RWPE1 (cell line): ENCODE results near the gene CNTN4.

ENCODE experiments used
- CTCF ChIA-PET: fragments of 350-600 bp; sonication (Branson Sonifier 250); formaldehyde crosslinking; extraction: SDS; loops from one replicate; lab custom pipeline; 2021; lab: Yijun Ruan, JAX
- POLR2A ChIA-PET: fragments of 400-600 bp; formaldehyde crosslinking; extraction: SDS; loops from one replicate; lab custom pipeline; 2020; ENCODE audit warnings: antibody characterized with exemption; ENCODE audit not compliant: low non-redundant PET; lab: Yijun Ruan, JAX
- DNase-seq: peaks from one replicate; pipeline ENCODE4 v3.0.0; 2012; ENCODE audit warnings: low spot score
- H3K27ac ChIP-seq: fragments of 450-650 bp; 2 replicates; pipeline ENCODE4 v1.5.1; 2017
- TF ChIP-seq, protein P1 (sequence below): fragments of 450-650 bp; conservative IDR thresholded peaks from 2 replicates; pipeline ENCODE4 v1.5.1; 2017; ENCODE audit warnings: low read depth, mild to moderate bottlenecking

The CNTN4 gene

GRCh38 chr3:2106438-2106837, 7.8 kb downstream of the CNTN4 start:
- TF ChIP-seq, protein P1, sequence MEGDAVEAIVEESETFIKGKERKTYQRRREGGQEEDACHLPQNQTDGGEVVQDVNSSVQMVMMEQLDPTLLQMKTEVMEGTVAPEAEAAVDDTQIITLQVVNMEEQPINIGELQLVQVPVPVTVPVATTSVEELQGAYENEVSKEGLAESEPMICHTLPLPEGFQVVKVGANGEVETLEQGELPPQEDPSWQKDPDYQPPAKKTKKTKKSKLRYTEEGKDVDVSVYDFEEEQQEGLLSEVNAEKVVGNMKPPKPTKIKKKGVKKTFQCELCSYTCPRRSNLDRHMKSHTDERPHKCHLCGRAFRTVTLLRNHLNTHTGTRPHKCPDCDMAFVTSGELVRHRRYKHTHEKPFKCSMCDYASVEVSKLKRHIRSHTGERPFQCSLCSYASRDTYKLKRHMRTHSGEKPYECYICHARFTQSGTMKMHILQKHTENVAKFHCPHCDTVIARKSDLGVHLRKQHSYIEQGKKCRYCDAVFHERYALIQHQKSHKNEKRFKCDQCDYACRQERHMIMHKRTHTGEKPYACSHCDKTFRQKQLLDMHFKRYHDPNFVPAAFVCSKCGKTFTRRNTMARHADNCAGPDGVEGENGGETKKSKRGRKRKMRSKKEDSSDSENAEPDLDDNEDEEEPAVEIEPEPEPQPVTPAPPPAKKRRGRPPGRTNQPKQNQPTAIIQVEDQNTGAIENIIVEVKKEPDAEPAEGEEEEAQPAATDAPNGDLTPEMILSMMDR: no peak
- H3K27ac ChIP-seq: no peak overlapping the region
- DNase-seq: no peak
- POLR2A ChIA-PET: no interaction called here
- CTCF ChIA-PET: no interaction called here

GRCh38 chr3:2110597-2111117, 12.0 kb downstream of the CNTN4 start:
- POLR2A ChIA-PET: no interaction called here
- TF ChIP-seq, protein P1: no peak
- DNase-seq: no peak
- H3K27ac ChIP-seq: no peak overlapping the region
- CTCF ChIA-PET: interaction anchor here (0.6 kb wide), 2 partner anchors 30 to 481 kb away, joined by 3 read pairs; no protein-coding TSS in a partner anchor

DNA sequence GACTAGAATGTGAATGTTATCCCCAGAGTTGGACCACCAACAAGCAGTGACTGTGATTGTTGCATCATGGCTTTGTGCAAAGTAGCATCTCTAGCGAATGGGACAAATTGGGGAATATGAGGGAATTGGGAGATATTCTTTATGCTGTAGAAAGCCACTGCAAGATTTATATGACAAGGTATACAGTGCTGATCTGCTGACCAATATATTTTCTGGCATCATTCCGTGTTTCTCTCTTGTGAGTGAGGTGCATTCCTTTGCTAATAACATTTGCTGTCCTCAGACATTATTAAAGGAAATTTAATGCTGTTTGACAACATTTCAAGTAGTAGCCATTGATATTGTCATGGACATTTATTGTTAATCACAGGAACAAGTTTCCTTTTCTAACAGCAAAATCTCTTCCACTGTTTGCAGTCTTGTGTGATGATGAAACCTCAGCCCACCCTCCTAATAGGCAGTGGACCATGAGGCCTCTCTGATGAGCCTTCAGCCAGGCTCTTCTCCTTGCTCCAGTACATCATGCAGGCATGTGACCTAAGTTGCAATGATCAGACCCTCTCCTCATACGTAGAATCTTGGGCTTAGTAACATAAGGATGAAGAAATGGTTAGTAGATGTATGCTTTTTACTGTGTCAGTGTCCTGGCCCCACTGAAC, 16.1 kb downstream of the CNTN4 start:
- TF ChIP-seq, protein P1: no peak
- no peak overlapping the region for H3K27ac ChIP-seq
- DNase-seq: no peak
- POLR2A ChIA-PET: no interaction called here
- CTCF ChIA-PET: no interaction called here

GRCh38 chr3:2130726-2131125, 32.1 kb downstream of the CNTN4 start:
- ChIA-PET POLR2A (no interaction called here), CTCF (no interaction called here)
- no peak overlapping the region for H3K27ac ChIP-seq
- no peak for DNase-seq
- TF ChIP-seq, protein P1: no peak

- no peak overlapping the region for H3K27ac ChIP-seq
- CTCF ChIA-PET: no interaction called here
- POLR2A ChIA-PET: no interaction called here
- TF ChIP-seq, protein P1: no peak
- DNase-seq: no peak
Observed at GRCh38 chr3:2133146-2133545, 34.5 kb downstream of the CNTN4 start.

DNA sequence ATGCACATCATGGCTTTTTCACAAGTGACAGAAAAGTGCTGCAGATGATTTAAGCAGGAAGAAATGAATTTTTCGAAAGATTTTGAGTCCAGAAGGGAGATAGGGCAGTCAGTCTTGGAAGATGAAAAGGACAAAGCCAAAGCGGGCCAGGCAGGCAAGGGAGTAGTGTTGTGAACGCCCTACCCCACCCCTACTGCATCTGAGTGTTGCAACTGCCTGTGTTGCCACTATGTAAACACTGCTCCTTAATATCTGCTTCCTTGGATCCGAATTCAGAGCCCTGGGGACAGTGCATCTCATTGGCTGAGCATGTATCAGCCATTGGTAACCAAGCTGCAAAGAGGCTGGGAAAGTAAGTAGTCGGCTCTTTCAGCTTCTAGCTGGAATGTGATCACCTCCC, 39.0 kb downstream of the CNTN4 start:
- ChIA-PET POLR2A (no interaction called here), CTCF (no interaction called here)
- TF ChIP-seq, protein P1: no peak
- no peak overlapping the region for H3K27ac ChIP-seq
- no peak for DNase-seq
